GM12878 (cell line): Measurements from ENCODE around the gene FAM83G.
"Not testable (repeated sequence)": the region's sequence is repeated elsewhere in the genome, so short reads cannot be mapped to it uniquely, and the experiment has no call there.

Source experiments
- CTCF ChIP-seq, 3 experiments: IDR thresholded peaks in 2 of 3; conservative IDR thresholded peaks in 1 of 3; 2 replicates each; pipeline ENCODE4 v1.5.1; 2011; ENCODE audit warnings: low read depth in 3 of 3, low read length in 3 of 3, mild to moderate bottlenecking in 3 of 3, control low read depth in 2 of 3, moderate library complexity in 2 of 3, inconsistent platforms in 1 of 3, mixed read lengths in 1 of 3; ENCODE audit not compliant: control insufficient read depth in 2 of 3, insufficient read depth in 1 of 3; ENCODE audit errors: extremely low read depth in 1 of 3
- JUND ChIP-seq: IDR thresholded peaks from 2 replicates; pipeline ENCODE4 v1.6.1; 2012; ENCODE audit warnings: low read depth, mild to moderate bottlenecking, low read length, improper control_type of control experiment, moderate library complexity
- NFIC ChIP-seq: IDR thresholded peaks from 2 replicates; pipeline ENCODE4 v1.6.1; 2012; ENCODE audit warnings: low read depth, mild to moderate bottlenecking, inconsistent platforms, low read length, moderate library complexity
- PBX3 ChIP-seq: IDR thresholded peaks from 2 replicates; pipeline ENCODE4 v1.6.1; 2011; ENCODE audit warnings: mild to moderate bottlenecking, low read depth, low read length, moderate library complexity; ENCODE audit not compliant: insufficient replicate concordance
- POLR2AphosphoS2 ChIP-seq: IDR thresholded peaks from 2 replicates; pipeline ENCODE4 v1.6.1; 2011; ENCODE audit warnings: low read depth, mild to moderate bottlenecking, low read length, improper control_type of control experiment, moderate library complexity
- PRDM15 ChIP-seq: fragments of 450-650 bp; formaldehyde crosslinking; IDR thresholded peaks from 2 replicates; pipeline ENCODE4 v1.4.0; 2020; ENCODE audit warnings: mild to moderate bottlenecking, moderate library complexity

- not testable (repeated sequence) for TF ChIP-seq PRDM15 (CRISPR knock-in tag); PBX3; POLR2AphosphoS2; JUND; NFIC; CTCF (IDR thresholded peaks at IDR 0.05 in 2 of 3, conservative IDR thresholded peaks at IDR 0.05 in 1 of 3; ENCODE audit: control insufficient read depth in 2 of 3, extremely low read depth in 1 of 3, insufficient read depth in 1 of 3, low read depth in 3 of 3, low read length in 3 of 3)
Observed at GRCh38 chr17:19048826-19049225, 44.3 kb upstream of the FAM83G start.
